DND-41 (cell line): ENCODE measurements around the gene C3orf18.

ENCODE experiments used
- ATAC-seq: fragments of 200-7000 bp; cut with Tn5 transposase; 3 replicates; pipeline ENCODE4 v1.9.1; 2021; ENCODE audit warnings: low read depth; ENCODE audit not compliant: insufficient read depth
- DNase-seq: peaks from one replicate; pipeline ENCODE4 v3.0.0-alpha.2; 2020
- H2AFZ ChIP-seq: 2 replicates; pipeline ENCODE4 v1.6.0; 2012; ENCODE audit warnings: low read depth, low read length
- H3K27ac ChIP-seq: 2 replicates; pipeline ENCODE4 v1.5.1; 2012; ENCODE audit warnings: low read length, inconsistent platforms
- H3K27me3 ChIP-seq: fragments of 200-600 bp; sonication (generic); 2 replicates; pipeline ENCODE4 v1.6.0; 2012; ENCODE audit warnings: low read length, mild to moderate bottlenecking, inconsistent platforms; ENCODE audit not compliant: insufficient read depth, poor library complexity
- H3K36me3 ChIP-seq: 2 replicates; pipeline ENCODE4 v1.5.1; 2012; ENCODE audit warnings: low read length, inconsistent platforms; ENCODE audit not compliant: insufficient read depth
- H3K4me1 ChIP-seq: 2 replicates; pipeline ENCODE4 v1.5.1; 2012; ENCODE audit warnings: mild to moderate bottlenecking, low read length; ENCODE audit not compliant: insufficient read depth
- H3K4me2 ChIP-seq: 2 replicates; pipeline ENCODE4 v1.6.0; 2012; ENCODE audit warnings: mild to moderate bottlenecking, moderate library complexity, low read length, inconsistent platforms; ENCODE audit not compliant: insufficient read depth
- H3K4me3 ChIP-seq, 2 experiments: fragments of 200-600 bp in 1 of 2; shearing (Covaris generic) in 1 of 2; 2 replicates each; pipeline ENCODE4 v1.5.1; 2012 to 2016; ENCODE audit warnings: inconsistent platforms in 2 of 2, low read length in 2 of 2, mild to moderate bottlenecking in 2 of 2, low read depth in 1 of 2, moderate library complexity in 1 of 2
- H3K79me2 ChIP-seq: 2 replicates; pipeline ENCODE4 v1.6.0; 2012; ENCODE audit warnings: low read length, inconsistent platforms; ENCODE audit not compliant: insufficient read depth
- H3K9ac ChIP-seq: 2 replicates; pipeline ENCODE4 v1.6.0; 2012; ENCODE audit warnings: low read depth, mild to moderate bottlenecking, inconsistent platforms, low read length, moderate library complexity
- H3K9me3 ChIP-seq: 2 replicates; pipeline ENCODE4 v1.5.1; 2012; ENCODE audit warnings: low read length, moderate library complexity, mild to moderate bottlenecking, inconsistent platforms; ENCODE audit not compliant: insufficient read depth, severe bottlenecking
- H4K20me1 ChIP-seq: 2 replicates; pipeline ENCODE4 v1.6.0; 2012; ENCODE audit warnings: low read length; ENCODE audit not compliant: insufficient read depth
- CTCF ChIP-seq: IDR thresholded peaks from 2 replicates; pipeline ENCODE4 v1.5.1; 2012; ENCODE audit warnings: borderline replicate concordance, low read length, moderate library complexity, mild to moderate bottlenecking; ENCODE audit not compliant: poor library complexity, severe bottlenecking; ENCODE audit errors: extremely low read depth
- EZH2 ChIP-seq: IDR thresholded peaks from 3 replicates; pipeline ENCODE4 v1.6.1; 2012; ENCODE audit warnings: borderline replicate concordance, low read depth, mild to moderate bottlenecking, moderate library complexity, low read length, inconsistent platforms; ENCODE audit not compliant: severe bottlenecking

The C3orf18 gene

GRCh38 chr3:50520849-50521248 lies 46.7 kb downstream of the C3orf18 start:
- Histone ChIP-seq H2AFZ (no peak overlapping the region), H3K27me3 (peaks cover 13% of the 10 kb centered on the region), H3K4me3 (no peak overlapping the region), H3K36me3 (no peaks in the 10 kb centered on the region), H4K20me1 (peaks cover 8% of the 10 kb centered on the region; the same call in 1 of the 2 replicates), H3K4me2 (no peak overlapping the region), H3K79me2 (no peaks in the 10 kb centered on the region), H3K9ac (no peak overlapping the region), H3K9me3 (no peaks in the 10 kb centered on the region), H3K4me1 (no peaks in the 10 kb centered on the region), H3K27ac (no peak overlapping the region)
- DNase-seq (no peak), ATAC-seq (no peak)
- TF ChIP-seq CTCF (no peak), EZH2 (no peak)

- H3K9me3 ChIP-seq = no peaks in the 10 kb centered on the region
- no peaks in the 10 kb centered on the region for H3K79me2 ChIP-seq
- TF ChIP-seq EZH2 (no peak), CTCF (peak; percentile 96)
- no peak overlapping the region for H3K4me2 ChIP-seq
- no peak overlapping the region for H3K9ac ChIP-seq
- DNase-seq (peak; percentile 76), ATAC-seq (peak; percentile 94)
- H3K27me3 ChIP-seq = peaks cover 19% of the 10 kb centered on the region
- H3K36me3 ChIP-seq = no peaks in the 10 kb centered on the region
- no peak overlapping the region for H3K4me3 ChIP-seq
- no peak overlapping the region for H3K27ac ChIP-seq
- H2AFZ ChIP-seq = no peak overlapping the region
- no peaks in the 10 kb centered on the region for H3K4me1 ChIP-seq
- peaks cover 8% of the 10 kb centered on the region for H4K20me1 ChIP-seq
These were observed 48.0 kb downstream of the C3orf18 start for GRCh38 chr3:50519471-50520089.

- no peaks in the 10 kb centered on the region for H3K9me3 ChIP-seq
- peaks cover 13% of the 10 kb centered on the region for H4K20me1 ChIP-seq
- H3K4me3 ChIP-seq = no peak overlapping the region
- no peak for ATAC-seq
- no peaks in the 10 kb centered on the region for H3K4me1 ChIP-seq
- H3K9ac ChIP-seq = no peak overlapping the region
- no peak overlapping the region for H3K4me2 ChIP-seq
- peaks cover 21% of the 10 kb centered on the region for H3K27me3 ChIP-seq
- TF ChIP-seq EZH2 (no peak), CTCF (no peak)
- H3K36me3 ChIP-seq = no peaks in the 10 kb centered on the region
- DNase-seq = no peak
- H3K79me2 ChIP-seq = no peaks in the 10 kb centered on the region
- no peak overlapping the region for H3K27ac ChIP-seq
- H2AFZ ChIP-seq = no peak overlapping the region
These were observed 49.1 kb downstream of the C3orf18 start for GRCh38 chr3:50518436-50518835.

- H3K9ac ChIP-seq = no peak overlapping the region
- H4K20me1 ChIP-seq = peaks cover 13% of the 10 kb centered on the region
- DNase-seq = no peak
- no peak for ATAC-seq
- H2AFZ ChIP-seq = no peak overlapping the region
- peaks cover 20% of the 10 kb centered on the region for H3K27me3 ChIP-seq
- no peaks in the 10 kb centered on the region for H3K9me3 ChIP-seq
- H3K4me1 ChIP-seq = no peaks in the 10 kb centered on the region
- H3K4me3 ChIP-seq = no peak overlapping the region
- no peak overlapping the region for H3K27ac ChIP-seq
- H3K79me2 ChIP-seq = no peaks in the 10 kb centered on the region
- TF ChIP-seq CTCF (no peak), EZH2 (no peak)
- H3K4me2 ChIP-seq = no peak overlapping the region
- H3K36me3 ChIP-seq = no peaks in the 10 kb centered on the region
These were observed 49.8 kb downstream of the C3orf18 start for GRCh38 chr3:50517721-50518206.
